Activated CD8-positive, alpha-beta memory T cell treated with anti-CD3 and anti-CD28 coated beads for 48 hours (primary cell): Measurements from ENCODE around the gene SRP72.

ENCODE experiments used
- DNase-seq, 3 experiments: peaks; one replicate each; pipeline ENCODE4 v3.0.0-alpha.2; 2020; ENCODE audit warnings: low read depth in 2 of 3, low spot score in 2 of 3

SRP72 gene

GRCh38 chr4:56540826-56541225, 73.4 kb downstream of the SRP72 start:
- DNase-seq: no peak

GRCh38 chr4:56544573-56545131, 77.2 kb downstream of the SRP72 start:
- DNase-seq: peak; percentile 73 to 90 (median 85)

GRCh38 chr4:56550642-56551041, 83.2 kb downstream of the SRP72 start:
- DNase-seq: no peak

- no peak for DNase-seq
These were observed 84.1 kb downstream of the SRP72 start for GRCh38 chr4:56551516-56551915.

GRCh38 chr4:56552273-56552672, 84.9 kb downstream of the SRP72 start:
- DNase-seq: no peak
